Measurements from ENCODE around the gene WDFY4. TPM values are rescaled to one million over a fixed set of nuclear protein-coding genes. Genes with fewer than 3 reads are reported as not detected.

The WDFY4 gene
- total RNA-seq, 4 donors from 2014 or later = 0.61 to 3.8 (median 0.88) TPM

GRCh38 chr10:48776528-48776927 is 91.9 kb downstream of the WDFY4 start:
- TF ChIP-seq CTCF (IDR thresholded peaks at IDR 0.05) (no peak), POLR2A (IDR thresholded peaks at IDR 0.05) (no peak)
- no peaks in the 10 kb centered on the region for H3K36me3 ChIP-seq
- H3K4me1 ChIP-seq = no peaks in the 10 kb centered on the region
- H3K4me3 ChIP-seq = no peak overlapping the region
- H3K27ac ChIP-seq = no peak overlapping the region
- intact Hi-C loops (cut with DNase I) = no loop called here
- H3K9me3 ChIP-seq = no peaks in the 10 kb centered on the region
- no peaks in the 10 kb centered on the region for H3K27me3 ChIP-seq
- WGBS, 2 donors = 65 to 81% methylated on average over 6 to 7 of the region's 9 CpGs
- DNase-seq = no peak

DNA sequence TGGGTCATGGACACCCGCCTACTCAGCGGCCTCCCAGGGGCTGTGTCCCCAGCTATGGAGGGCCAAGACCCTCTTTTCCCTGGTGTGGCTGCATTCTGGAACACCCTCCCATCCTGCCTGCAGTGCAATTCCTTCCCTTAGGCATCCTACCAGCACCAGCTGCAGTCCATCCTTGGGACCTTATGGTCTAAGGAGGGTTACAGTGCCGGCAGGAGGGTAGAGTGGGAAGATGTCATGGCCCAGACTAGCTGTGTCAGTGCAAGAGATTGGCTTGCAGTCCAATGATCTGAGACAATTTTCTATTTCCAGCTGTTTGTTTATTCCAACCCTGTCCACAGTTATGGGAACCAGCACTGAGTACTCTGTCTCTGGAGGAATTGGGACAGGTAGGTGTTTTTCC is 92.4 kb downstream of the WDFY4 start:
- intact Hi-C loops (cut with DNase I) = no loop called here
- no peaks in the 10 kb centered on the region for H3K4me1 ChIP-seq
- TF ChIP-seq CTCF (IDR thresholded peaks at IDR 0.05) (no peak), POLR2A (IDR thresholded peaks at IDR 0.05) (no peak)
- H3K9me3 ChIP-seq = no peaks in the 10 kb centered on the region
- no peak overlapping the region for H3K4me3 ChIP-seq
- H3K36me3 ChIP-seq = no peaks in the 10 kb centered on the region
- H3K27ac ChIP-seq = no peak overlapping the region
- WGBS, 2 donors = 70 to 75% methylated on average over 2 to 3 of the region's 3 CpGs
- H3K27me3 ChIP-seq = no peaks in the 10 kb centered on the region
- no peak for DNase-seq

DNA sequence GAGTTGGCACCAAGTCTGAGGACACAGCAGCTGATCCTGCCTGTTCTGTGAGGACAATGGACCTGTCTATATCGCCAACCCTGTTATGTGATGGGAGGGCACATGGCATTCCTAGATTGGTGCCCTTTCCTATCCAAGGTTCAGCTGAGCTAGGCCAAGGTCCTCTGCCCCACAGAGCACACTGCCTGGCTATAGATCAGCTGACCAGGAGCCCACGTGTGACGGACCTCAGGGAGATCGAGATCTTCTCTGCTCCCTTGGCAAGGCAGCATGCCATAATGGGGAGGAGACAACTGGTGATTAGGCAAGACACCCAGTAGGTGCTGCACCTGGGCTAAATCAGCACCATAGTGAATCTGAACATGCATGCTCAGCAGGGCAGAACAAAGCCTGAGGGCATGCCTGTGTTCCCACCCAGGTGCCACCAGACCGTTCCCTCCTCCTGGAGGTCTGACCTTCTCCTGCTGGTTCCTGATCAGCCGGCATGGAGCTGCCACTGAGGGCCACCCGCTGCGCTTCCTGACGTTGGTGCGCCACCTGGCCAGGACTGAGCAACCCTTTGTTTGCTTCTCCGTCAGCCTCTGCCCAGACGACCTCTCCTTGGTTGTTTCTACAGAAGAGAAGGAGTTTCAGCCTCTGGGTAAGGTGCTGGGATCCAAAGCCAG is 93.7 kb downstream of the WDFY4 start:
- DNase-seq = no peak
- Histone ChIP-seq H3K27ac (no peak overlapping the region), H3K9me3 (no peaks in the 10 kb centered on the region), H3K4me1 (no peaks in the 10 kb centered on the region), H3K4me3 (no peak overlapping the region), H3K36me3 (no peaks in the 10 kb centered on the region), H3K27me3 (no peaks in the 10 kb centered on the region)
- 67 to 89% methylated on average over 3 to 8 of the region's 12 CpGs for WGBS, 2 donors
- TF ChIP-seq CTCF (IDR thresholded peaks at IDR 0.05) = no peak
- TF ChIP-seq POLR2A (IDR thresholded peaks at IDR 0.05) = no peak
- intact Hi-C loops (cut with DNase I) = no loop called here

- Histone ChIP-seq H3K9me3 (no peaks in the 10 kb centered on the region), H3K4me3 (no peak overlapping the region), H3K27me3 (no peaks in the 10 kb centered on the region), H3K36me3 (no peaks in the 10 kb centered on the region), H3K4me1 (no peaks in the 10 kb centered on the region), H3K27ac (no peak overlapping the region)
- DNase-seq = no peak
- intact Hi-C loops (cut with DNase I) = no loop called here
- TF ChIP-seq CTCF (IDR thresholded peaks at IDR 0.05) (no peak), POLR2A (IDR thresholded peaks at IDR 0.05) (no peak)
- 72 to 78% methylated on average over 3 to 4 of the region's 5 CpGs for WGBS, 2 donors
Observed at GRCh38 chr10:48779077-48779476, 94.4 kb downstream of the WDFY4 start.

GRCh38 chr10:48779546-48780152 is 95.0 kb downstream of the WDFY4 start:
- Histone ChIP-seq H3K4me3 (no peak overlapping the region), H3K9me3 (no peaks in the 10 kb centered on the region), H3K36me3 (no peaks in the 10 kb centered on the region), H3K27ac (no peak overlapping the region), H3K4me1 (no peaks in the 10 kb centered on the region), H3K27me3 (no peaks in the 10 kb centered on the region)
- DNase-seq = no peak
- WGBS, 2 donors = 86 to 88% methylated on average over 3 to 4 of the region's 6 CpGs
- intact Hi-C loops (cut with DNase I) = no loop called here
- TF ChIP-seq CTCF (IDR thresholded peaks at IDR 0.05) (no peak), POLR2A (IDR thresholded peaks at IDR 0.05) (no peak)
